Endothelial cell of umbilical vein (primary cell): Measurements from ENCODE around the gene BCCIP. TPM values are rescaled to one million over a fixed set of nuclear protein-coding genes. Genes with fewer than 3 reads are reported as not detected.

ENCODE experiments used
- BruUV-seq: library from RNA; stranded (reverse); fragments of 400-500 nt; replicated peaks from 2 replicates; lab custom pipeline; 2021; lab: Mats Ljungman, UMichigan
- CTCF ChIA-PET: fragments of 300-600, 350-600 bp; sonication (Branson Sonifier 250); formaldehyde crosslinking; loops from one replicate; lab custom pipeline; 2021; ENCODE audit warnings: antibody characterized with exemption, inconsistent platforms; lab: Charles Lee
- POLR2A ChIA-PET: fragments of 300-600, 350-600 bp; sonication (Branson Sonifier 250); formaldehyde crosslinking; loops from one replicate; lab custom pipeline; 2021; ENCODE audit warnings: antibody characterized with exemption, inconsistent platforms; lab: Charles Lee
- DNase-seq: peaks from one replicate; pipeline ENCODE4 v3.0.0-alpha.2; 2011; ENCODE audit warnings: low read depth, low spot score
- FAIRE-seq: peaks from 2 replicates; lab custom pipeline; 2011; peaks lifted over from hg19 to GRCh38; lab: Jason Lieb, UNC
- H2AFZ ChIP-seq: 2 replicates; pipeline ENCODE4 v1.6.0; 2012; ENCODE audit warnings: low read depth, low read length, control low read depth, inconsistent platforms
- H3K27ac ChIP-seq: 2 replicates; pipeline ENCODE4 v1.5.1; 2011; ENCODE audit warnings: low read depth, mild to moderate bottlenecking, control low read depth, low read length, moderate library complexity; ENCODE audit not compliant: insufficient read depth
- H3K27me3 ChIP-seq, 2 experiments: 2 replicates each; pipeline versions ENCODE4 v1.6.0 to v1.6.1; 2011; ENCODE audit warnings: low read length in 2 of 2, mixed read lengths in 1 of 2; ENCODE audit not compliant: control insufficient read depth in 2 of 2, insufficient read depth in 2 of 2
- H3K36me3 ChIP-seq, 2 experiments: 2 replicates in 1 of 2; 3 replicates in 1 of 2; pipeline ENCODE4 v1.5.1; 2011; ENCODE audit warnings: low read length in 2 of 2, mild to moderate bottlenecking in 1 of 2, moderate library complexity in 1 of 2; ENCODE audit not compliant: control insufficient read depth in 2 of 2, insufficient read depth in 2 of 2; ENCODE audit errors: extremely low read depth in 1 of 2
- H3K4me1 ChIP-seq: 3 replicates; pipeline ENCODE4 v1.5.1; 2011; ENCODE audit warnings: mild to moderate bottlenecking, low read length; ENCODE audit not compliant: control insufficient read depth, insufficient read depth; ENCODE audit errors: extremely low read depth
- H3K4me2 ChIP-seq: 2 replicates; pipeline ENCODE4 v1.6.1; 2011; ENCODE audit warnings: low read length, control low read depth, mixed read lengths; ENCODE audit not compliant: insufficient read depth
- H3K4me3 ChIP-seq, 3 experiments: fragments of 200-600 bp in 1 of 3; sonication (generic), shearing (Covaris generic) in 1 of 3; replicated peaks in 1 of 3; 2 replicates each; pipeline ENCODE4 v1.5.1; 2011 to 2016; ENCODE audit warnings: control low read depth in 3 of 3, low read length in 3 of 3, mild to moderate bottlenecking in 2 of 3, inconsistent platforms in 1 of 3, low read depth in 1 of 3, moderate library complexity in 1 of 3; ENCODE audit not compliant: insufficient read depth in 1 of 3
- H3K79me2 ChIP-seq: 2 replicates; pipeline ENCODE4 v1.6.0; 2012; ENCODE audit warnings: low read length, inconsistent platforms; ENCODE audit not compliant: control insufficient read depth, insufficient read depth
- H3K9ac ChIP-seq: replicated peaks from 2 replicates; pipeline ENCODE3; 2011; ENCODE audit warnings: low read length, control low read depth; ENCODE audit not compliant: insufficient read depth; ENCODE audit errors: extremely low read depth
- H3K9me1 ChIP-seq: replicated peaks from 3 replicates; pipeline ENCODE4 v1.6.0; 2011; ENCODE audit warnings: mild to moderate bottlenecking, low read length; ENCODE audit not compliant: control insufficient read depth, insufficient read depth; ENCODE audit errors: extremely low read depth
- H3K9me3 ChIP-seq: replicated peaks from 2 replicates; pipeline ENCODE4 v1.5.1; 2012; ENCODE audit warnings: low read length, inconsistent platforms; ENCODE audit not compliant: control insufficient read depth, insufficient read depth
- H4K20me1 ChIP-seq: replicated peaks from 2 replicates; pipeline ENCODE3; 2011; ENCODE audit warnings: mild to moderate bottlenecking, low read length; ENCODE audit not compliant: control insufficient read depth, insufficient read depth; ENCODE audit errors: extremely low read depth
- CTCF ChIP-seq, 2 donors: IDR thresholded peaks; 1 replicate in 1 of 2; 2 replicates in 1 of 2; pipeline ENCODE4 v1.5.1; 2011; ENCODE audit warnings: low read length in 2 of 2, mild to moderate bottlenecking in 2 of 2, moderate library complexity in 2 of 2, control low read depth in 1 of 2, inconsistent platforms in 1 of 2, low read depth in 1 of 2; ENCODE audit not compliant: insufficient read depth in 1 of 2; ENCODE audit errors: extremely low read depth in 1 of 2
- EZH2 ChIP-seq: IDR thresholded peaks from 2 replicates; pipeline ENCODE4 v1.6.1; 2012; ENCODE audit warnings: borderline replicate concordance, low read depth, mild to moderate bottlenecking, moderate library complexity, low read length, inconsistent platforms; ENCODE audit not compliant: severe bottlenecking
- FOS ChIP-seq: IDR thresholded peaks from 2 replicates; pipeline ENCODE4 v1.6.1; 2011; ENCODE audit warnings: mild to moderate bottlenecking, low read length, moderate library complexity, borderline replicate concordance; ENCODE audit not compliant: insufficient read depth
- GATA2 ChIP-seq: IDR thresholded peaks from 2 replicates; pipeline ENCODE4 v1.7.0; 2011; ENCODE audit warnings: low read depth, mild to moderate bottlenecking, moderate library complexity, mixed read lengths, low read length; ENCODE audit not compliant: insufficient read length, insufficient read depth
- JUN ChIP-seq: IDR thresholded peaks from 2 replicates; pipeline ENCODE4 v1.6.1; 2011; ENCODE audit warnings: borderline replicate concordance, low read depth; ENCODE audit not compliant: insufficient read length, insufficient read depth
- MYC ChIP-seq: IDR thresholded peaks from one replicate; pipeline ENCODE4 v1.6.1; 2011; ENCODE audit warnings: mild to moderate bottlenecking, low read depth, low read length
- POLR2A ChIP-seq: IDR thresholded peaks from 2 replicates; pipeline ENCODE4 v1.6.1; 2012; ENCODE audit warnings: low read depth, mild to moderate bottlenecking, control low read depth, low read length
- POLR2AphosphoS5 ChIP-seq: IDR thresholded peaks from 2 replicates; pipeline ENCODE4 v1.6.1; 2012; ENCODE audit warnings: low read depth, mild to moderate bottlenecking, control low read depth, low read length, moderate library complexity; ENCODE audit not compliant: insufficient read depth
- dilution Hi-C: fragments of 300-500 bp; cut with MboI; formaldehyde crosslinking; loops from one replicate; pipeline ENCODE4 v1.15.0; 2019; ENCODE audit warnings: low sequenced_read_pairs; ENCODE audit not compliant: extremely low pct_ligation_motif_present
- intact Hi-C: fragments of 100-400 bp; cut with micrococcal nuclease; formaldehyde crosslinking; loops from one replicate; pipeline ENCODE4 v1.10.0; 2022
- polyA plus RNA-seq, 4 experiments: library from polyadenylated mRNA; depleted of rRNA in 3 of 4; stranded (reverse) in 3 of 4; unstranded in 1 of 4; fragments of >200 nt; gene quantifications; 2 replicates each; pipeline versions ENCODE4 v1.2.1 to v1.2.3, GENCODE V29; 2011 to 2012; ENCODE audit warnings: missing spikeins in 1 of 4
- total RNA-seq: library from RNA; stranded (reverse); gene quantifications from 2 replicates; pipeline ENCODE4 v1.2.3, GENCODE V29; 2021
- TF ChIP-seq, protein P1 (sequence below): IDR thresholded peaks from 2 replicates; pipeline ENCODE4 v1.6.1; 2011; ENCODE audit not compliant: insufficient read depth, insufficient read length

Gene BCCIP
- total and polyA plus RNA-seq, 2 donors (not counting 3 experiments of a cell fraction or from before 2014, with no cell fraction given), result 14.5 to 73.5 TPM

- BruUV-seq, result no TSS peak
- CTCF ChIA-PET, result no interaction called here
- no peaks in the 10 kb centered on the region for H3K9me1 ChIP-seq
- no peak overlapping the region for H3K4me2 ChIP-seq
- H3K27me3 ChIP-seq, result no peaks in the 10 kb centered on the region
- POLR2A ChIA-PET, result no interaction called here
- peaks cover 1 to 3% of the 10 kb centered on the region in 2 experiments for H3K36me3 ChIP-seq
- H3K4me3 ChIP-seq, result no peak overlapping the region
- dilution Hi-C loops, result no loop called here
- no peak overlapping the region for H2AFZ ChIP-seq
- no peaks in the 10 kb centered on the region for H3K79me2 ChIP-seq
- DNase-seq (no peak), FAIRE-seq (no peak)
- TF ChIP-seq JUN (no peak), MYC (no peak), POLR2AphosphoS5 (no peak)
- H3K9ac ChIP-seq, result no peak overlapping the region
- H3K4me1 ChIP-seq, result peaks cover 12% of the 10 kb centered on the region
- H3K27ac ChIP-seq, result no peak overlapping the region
- intact Hi-C loops, result no loop called here
- no peaks in the 10 kb centered on the region for H4K20me1 ChIP-seq
- no peaks in the 10 kb centered on the region for H3K9me3 ChIP-seq
Observed at GRCh38 chr10:125845617-125846016, 22.3 kb downstream of the BCCIP start.

DNA sequence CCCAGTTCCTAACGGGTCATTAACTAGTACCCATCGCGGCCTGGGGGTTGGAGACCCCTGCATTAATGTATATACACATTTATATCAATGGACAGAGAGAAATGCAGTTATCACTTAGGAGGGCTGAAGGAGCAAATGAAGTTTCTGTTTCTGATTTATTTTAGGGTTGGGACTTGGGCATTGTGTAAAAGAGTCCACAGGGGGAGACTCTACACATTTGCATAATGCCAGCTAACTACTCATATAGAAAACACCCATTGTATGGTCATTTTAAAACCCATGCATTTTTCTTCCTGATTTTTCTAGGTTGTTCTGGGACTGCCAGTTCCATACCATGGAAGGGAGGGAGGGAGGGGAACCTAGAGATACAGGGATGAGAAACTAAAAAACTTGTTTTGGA, 23.5 kb downstream of the BCCIP start:
- Histone ChIP-seq H3K79me2 (no peaks in the 10 kb centered on the region), H3K27me3 (no peaks in the 10 kb centered on the region), H3K36me3 (peaks cover under 1 to 1% of the 10 kb centered on the region in 2 experiments), H3K9me1 (no peaks in the 10 kb centered on the region), H3K4me3 (no peak overlapping the region), H3K4me2 (no peak overlapping the region), H2AFZ (no peak overlapping the region), H3K27ac (no peak overlapping the region), H3K9me3 (no peaks in the 10 kb centered on the region), H3K4me1 (no peaks in the 10 kb centered on the region), H4K20me1 (no peaks in the 10 kb centered on the region), H3K9ac (no peak overlapping the region)
- ChIA-PET CTCF (no interaction called here), POLR2A (no interaction called here)
- DNase-seq, result no peak
- TF ChIP-seq POLR2A, result no peak
- TF ChIP-seq GATA2, result no peak
- TF ChIP-seq JUN, result no peak
- no peak for TF ChIP-seq CTCF (IDR thresholded peaks at IDR 0.05; ENCODE audit: extremely low read depth in 1 of 2, insufficient read depth in 1 of 2, low read depth in 1 of 2, low read length in 2 of 2)
- no peak for TF ChIP-seq EZH2
- no peak for TF ChIP-seq MYC
- no peak for TF ChIP-seq FOS
- TF ChIP-seq, protein P1, sequence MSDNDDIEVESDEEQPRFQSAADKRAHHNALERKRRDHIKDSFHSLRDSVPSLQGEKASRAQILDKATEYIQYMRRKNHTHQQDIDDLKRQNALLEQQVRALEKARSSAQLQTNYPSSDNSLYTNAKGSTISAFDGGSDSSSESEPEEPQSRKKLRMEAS, result no peak
- no peak for TF ChIP-seq POLR2AphosphoS5
- no TSS peak for BruUV-seq
- intact Hi-C loops, result no loop called here
- dilution Hi-C loops, result no loop called here
- FAIRE-seq, result no peak
